ENCODE measurements around the gene ROCK2. TPM values are rescaled to one million over a fixed set of nuclear protein-coding genes. Genes with fewer than 3 reads are reported as not detected.

The ROCK2 gene
- total RNA-seq, 1 experiment from 2014 or later = 25.9 TPM

- no peak for TF ChIP-seq MLX (CRISPR knock-in tag; IDR thresholded peaks at IDR 0.05)
- TF ChIP-seq, protein P1, sequence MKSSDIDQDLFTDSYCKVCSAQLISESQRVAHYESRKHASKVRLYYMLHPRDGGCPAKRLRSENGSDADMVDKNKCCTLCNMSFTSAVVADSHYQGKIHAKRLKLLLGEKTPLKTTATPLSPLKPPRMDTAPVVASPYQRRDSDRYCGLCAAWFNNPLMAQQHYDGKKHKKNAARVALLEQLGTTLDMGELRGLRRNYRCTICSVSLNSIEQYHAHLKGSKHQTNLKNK (CRISPR knock-in tag; IDR thresholded peaks at IDR 0.05) = no peak
- TF ChIP-seq RELA (CRISPR knock-in tag; IDR thresholded peaks at IDR 0.05; ENCODE audit: borderline replicate concordance) = no peak
- TF ChIP-seq, protein P2, sequence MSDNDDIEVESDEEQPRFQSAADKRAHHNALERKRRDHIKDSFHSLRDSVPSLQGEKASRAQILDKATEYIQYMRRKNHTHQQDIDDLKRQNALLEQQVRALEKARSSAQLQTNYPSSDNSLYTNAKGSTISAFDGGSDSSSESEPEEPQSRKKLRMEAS (CRISPR knock-in tag; IDR thresholded peaks at IDR 0.05) = no peak
- TF ChIP-seq, protein P3, sequence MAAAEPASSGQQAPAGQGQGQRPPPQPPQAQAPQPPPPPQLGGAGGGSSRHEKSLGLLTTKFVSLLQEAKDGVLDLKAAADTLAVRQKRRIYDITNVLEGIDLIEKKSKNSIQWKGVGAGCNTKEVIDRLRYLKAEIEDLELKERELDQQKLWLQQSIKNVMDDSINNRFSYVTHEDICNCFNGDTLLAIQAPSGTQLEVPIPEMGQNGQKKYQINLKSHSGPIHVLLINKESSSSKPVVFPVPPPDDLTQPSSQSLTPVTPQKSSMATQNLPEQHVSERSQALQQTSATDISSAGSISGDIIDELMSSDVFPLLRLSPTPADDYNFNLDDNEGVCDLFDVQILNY (CRISPR knock-in tag; IDR thresholded peaks at IDR 0.05) = no peak
- no peak for TF ChIP-seq TCF7 (CRISPR knock-in tag; IDR thresholded peaks at IDR 0.05; ENCODE audit: low read depth)
- no peak for TF ChIP-seq TP53 (CRISPR knock-in tag; IDR thresholded peaks at IDR 0.05)
- no peak for TF ChIP-seq ZNF232 (CRISPR knock-in tag; IDR thresholded peaks at IDR 0.05)
- no peak for TF ChIP-seq IRF2 (CRISPR knock-in tag; IDR thresholded peaks at IDR 0.05; ENCODE audit: borderline replicate concordance, low read depth)
- no peak for TF ChIP-seq AFF4 (CRISPR knock-in tag; IDR thresholded peaks at IDR 0.05; ENCODE audit: borderline replicate concordance)
- TF ChIP-seq HMGA2 (CRISPR knock-in tag; IDR thresholded peaks at IDR 0.05) = no peak
- TF ChIP-seq, protein P4, sequence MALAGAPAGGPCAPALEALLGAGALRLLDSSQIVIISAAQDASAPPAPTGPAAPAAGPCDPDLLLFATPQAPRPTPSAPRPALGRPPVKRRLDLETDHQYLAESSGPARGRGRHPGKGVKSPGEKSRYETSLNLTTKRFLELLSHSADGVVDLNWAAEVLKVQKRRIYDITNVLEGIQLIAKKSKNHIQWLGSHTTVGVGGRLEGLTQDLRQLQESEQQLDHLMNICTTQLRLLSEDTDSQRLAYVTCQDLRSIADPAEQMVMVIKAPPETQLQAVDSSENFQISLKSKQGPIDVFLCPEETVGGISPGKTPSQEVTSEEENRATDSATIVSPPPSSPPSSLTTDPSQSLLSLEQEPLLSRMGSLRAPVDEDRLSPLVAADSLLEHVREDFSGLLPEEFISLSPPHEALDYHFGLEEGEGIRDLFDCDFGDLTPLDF (CRISPR knock-in tag; IDR thresholded peaks at IDR 0.05) = no peak
- no peak for TF ChIP-seq CREM (CRISPR knock-in tag; IDR thresholded peaks at IDR 0.05)
- TF ChIP-seq ZNF671 (CRISPR knock-in tag; IDR thresholded peaks at IDR 0.05) = no peak
Observed at GRCh38 chr2:11296401-11296800, 48.0 kb downstream of the ROCK2 start (continued).

GRCh38 chr2:11292464-11293255 lies 51.8 kb downstream of the ROCK2 start:
- Mint-ChIP-seq H3K36me3 (no peaks in the 10 kb centered on the region), H3K9me3 (no peaks in the 10 kb centered on the region), H3K4me1 (peaks cover 43% of the 10 kb centered on the region), H3K27ac (peak overlapping the region; percentile 91), H3K4me3 (no peak overlapping the region), H3K27me3 (ENCODE audit: low read depth) (no peaks in the 10 kb centered on the region)
- ChIA-PET CTCF (no interaction called here), POLR2A (no interaction called here)
- peak; percentile 96 for ATAC-seq
- DNase-seq (ENCODE audit: low spot score) = no peak
- TF ChIP-seq, protein P5, sequence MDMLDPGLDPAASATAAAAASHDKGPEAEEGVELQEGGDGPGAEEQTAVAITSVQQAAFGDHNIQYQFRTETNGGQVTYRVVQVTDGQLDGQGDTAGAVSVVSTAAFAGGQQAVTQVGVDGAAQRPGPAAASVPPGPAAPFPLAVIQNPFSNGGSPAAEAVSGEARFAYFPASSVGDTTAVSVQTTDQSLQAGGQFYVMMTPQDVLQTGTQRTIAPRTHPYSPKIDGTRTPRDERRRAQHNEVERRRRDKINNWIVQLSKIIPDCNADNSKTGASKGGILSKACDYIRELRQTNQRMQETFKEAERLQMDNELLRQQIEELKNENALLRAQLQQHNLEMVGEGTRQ (CRISPR knock-in tag; IDR thresholded peaks at IDR 0.05) = no peak
- TF ChIP-seq, protein P6, sequence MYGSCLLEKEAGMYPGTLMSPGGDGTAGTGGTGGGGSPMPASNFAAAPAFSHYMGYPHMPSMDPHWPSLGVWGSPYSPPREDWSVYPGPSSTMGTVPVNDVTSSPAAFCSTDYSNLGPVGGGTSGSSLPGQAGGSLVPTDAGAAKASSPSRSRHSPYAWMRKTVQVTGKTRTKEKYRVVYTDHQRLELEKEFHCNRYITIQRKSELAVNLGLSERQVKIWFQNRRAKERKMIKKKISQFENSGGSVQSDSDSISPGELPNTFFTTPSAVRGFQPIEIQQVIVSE (CRISPR knock-in tag; IDR thresholded peaks at IDR 0.05; ENCODE audit: borderline replicate concordance) = no peak
- TF ChIP-seq EMX1 (CRISPR knock-in tag; IDR thresholded peaks at IDR 0.05) (no peak), NR1H2 (CRISPR knock-in tag; IDR thresholded peaks at IDR 0.05) (no peak), CREB1 (CRISPR knock-in tag; IDR thresholded peaks at IDR 0.05) (no peak), ETV6 (CRISPR knock-in tag; IDR thresholded peaks at IDR 0.05) (no peak), CREM (CRISPR knock-in tag; IDR thresholded peaks at IDR 0.05) (no peak), MLX (CRISPR knock-in tag; IDR thresholded peaks at IDR 0.05) (no peak), SMAD3 (CRISPR knock-in tag; IDR thresholded peaks at IDR 0.05; ENCODE audit: borderline replicate concordance) (no peak), JAZF1 (CRISPR knock-in tag; IDR thresholded peaks at IDR 0.05) (no peak), IRF1 (CRISPR knock-in tag; IDR thresholded peaks at IDR 0.05) (no peak), RORB (CRISPR knock-in tag; IDR thresholded peaks at IDR 0.05) (no peak)

Data from WTC11 (cell line).